Panc1 (cell line): Measurements from ENCODE around the gene RHBDL3. TPM values are rescaled to one million over a fixed set of nuclear protein-coding genes. Genes with fewer than 3 reads are reported as not detected.

Experiments
- ATAC-seq: fragments of 200-7000 bp; cut with Tn5 transposase; 2 replicates; pipeline ENCODE4 v1.9.1; 2020; ENCODE audit warnings: mild to moderate bottlenecking, moderate library complexity
- BruUV-seq: library from RNA; stranded (reverse); fragments of 400-500 nt; replicated peaks from 2 replicates; lab custom pipeline; 2021; lab: Mats Ljungman, UMichigan
- CTCF ChIA-PET: fragments of 300-600 bp; sonication (Branson Sonifier 250); formaldehyde crosslinking; loops from one replicate; lab custom pipeline; 2022; ENCODE audit warnings: antibody characterized with exemption; lab: Charles Lee
- POLR2A ChIA-PET: fragments of 300-600 bp; sonication (Branson Sonifier 250); formaldehyde crosslinking; loops from one replicate; lab custom pipeline; 2022; ENCODE audit warnings: antibody characterized with exemption; lab: Charles Lee
- DNase-seq: peaks from one replicate; pipeline ENCODE4 v3.0.0-alpha.2; 2010; ENCODE audit warnings: low read depth, low spot score
- H3K27ac ChIP-seq: 2 replicates; pipeline ENCODE4 v1.5.1; 2011; ENCODE audit warnings: mild to moderate bottlenecking, low read length, inconsistent platforms
- H3K27me3 ChIP-seq: fragments of 200-500 bp; sonication (Bioruptor generic); 2 replicates; pipeline ENCODE4 v1.6.0; 2014; ENCODE audit warnings: low read length, inconsistent platforms; ENCODE audit not compliant: control insufficient read depth, insufficient read depth
- H3K36me3 ChIP-seq: fragments of 200-500 bp; sonication (Bioruptor generic); 2 replicates; pipeline ENCODE4 v1.5.1; 2014; ENCODE audit warnings: inconsistent platforms, mild to moderate bottlenecking, low read length, moderate library complexity; ENCODE audit not compliant: control insufficient read depth, insufficient read depth
- H3K4me1 ChIP-seq: 2 replicates; pipeline ENCODE4 v1.5.1; 2011; ENCODE audit warnings: inconsistent platforms, mild to moderate bottlenecking, low read length, moderate library complexity; ENCODE audit not compliant: control insufficient read depth, insufficient read depth
- H3K4me3 ChIP-seq, 2 experiments: 2 replicates each; pipeline ENCODE4 v1.5.1; 2011 to 2012; ENCODE audit warnings: low read depth in 2 of 2, low read length in 2 of 2, mild to moderate bottlenecking in 2 of 2, inconsistent platforms in 1 of 2, moderate library complexity in 1 of 2
- H3K9me3 ChIP-seq: fragments of 200-500 bp; sonication (Bioruptor generic); 2 replicates; pipeline ENCODE4 v1.5.1; 2014; ENCODE audit warnings: low read depth, mild to moderate bottlenecking, inconsistent platforms, low read length, moderate library complexity; ENCODE audit not compliant: control insufficient read depth, insufficient read depth
- CTCF ChIP-seq: fragments of 450-650 bp; IDR thresholded peaks from 2 replicates; pipeline ENCODE4 v1.5.1; 2017; ENCODE audit warnings: mild to moderate bottlenecking
- POLR2AphosphoS5 ChIP-seq: IDR thresholded peaks from 2 replicates; pipeline ENCODE4 v1.6.1; 2012; ENCODE audit warnings: mild to moderate bottlenecking, low read depth, low read length, moderate library complexity
- SIN3A ChIP-seq: IDR thresholded peaks from 2 replicates; pipeline ENCODE4 v1.6.1; 2012; ENCODE audit warnings: low read depth, mild to moderate bottlenecking, low read length, moderate library complexity, borderline replicate concordance; ENCODE audit not compliant: insufficient read depth
- TCF7L2 ChIP-seq: IDR thresholded peaks from 2 replicates; pipeline ENCODE4 v1.6.1; 2011; ENCODE audit warnings: mild to moderate bottlenecking, low read depth, low read length, inconsistent platforms
- in situ Hi-C: cut with HindIII; loops from 2 replicates; pipeline ENCODE4 v1.10.0; 2016; ENCODE audit warnings: low sequenced_read_pairs, low pct_unique_long_range_greater_than_20kb
- intact Hi-C: fragments of 100-400 bp; cut with micrococcal nuclease; formaldehyde crosslinking; loops from one replicate; pipeline ENCODE4 v1.10.0; 2022; ENCODE audit not compliant: unreplicated experiment
- total RNA-seq: library from RNA; stranded (reverse); gene quantifications from one replicate; pipeline ENCODE4 v1.2.1, GENCODE V29; 2021; ENCODE audit not compliant: unreplicated experiment
- TF ChIP-seq, protein P1 (sequence below), 2 experiments: IDR thresholded peaks; 2 replicates each; pipeline ENCODE4 v1.6.1; 2011 to 2012; ENCODE audit warnings: low read depth in 2 of 2, control low read depth in 1 of 2, low read length in 1 of 2, mild to moderate bottlenecking in 1 of 2, moderate library complexity in 1 of 2; ENCODE audit not compliant: insufficient read depth in 1 of 2

Gene RHBDL3
- total RNA-seq, 1 experiment from 2014 or later: 3.2 TPM

- H3K9me3 ChIP-seq: no peaks in the 10 kb centered on the region
- BruUV-seq: no TSS peak
- TF ChIP-seq TCF7L2 (no peak), POLR2AphosphoS5 (no peak), SIN3A (no peak)
- no peaks in the 10 kb centered on the region for H3K4me1 ChIP-seq
- H3K4me3 ChIP-seq: no peak overlapping the region
- DNase-seq (no peak), ATAC-seq (no peak)
- ChIA-PET CTCF (no interaction called here), POLR2A (interaction anchor here (0.6 kb wide), 1 partner anchor 216 kb away, joined by 3 read pairs; no protein-coding TSS in a partner anchor)
- no peaks in the 10 kb centered on the region for H3K36me3 ChIP-seq
- no peaks in the 10 kb centered on the region for H3K27me3 ChIP-seq
- no peak overlapping the region for H3K27ac ChIP-seq
- intact Hi-C loops: no loop called here
- in situ Hi-C loops: no loop called here
These were observed 41.9 kb upstream of the RHBDL3 start for GRCh38 chr17:32223703-32224102.

DNA sequence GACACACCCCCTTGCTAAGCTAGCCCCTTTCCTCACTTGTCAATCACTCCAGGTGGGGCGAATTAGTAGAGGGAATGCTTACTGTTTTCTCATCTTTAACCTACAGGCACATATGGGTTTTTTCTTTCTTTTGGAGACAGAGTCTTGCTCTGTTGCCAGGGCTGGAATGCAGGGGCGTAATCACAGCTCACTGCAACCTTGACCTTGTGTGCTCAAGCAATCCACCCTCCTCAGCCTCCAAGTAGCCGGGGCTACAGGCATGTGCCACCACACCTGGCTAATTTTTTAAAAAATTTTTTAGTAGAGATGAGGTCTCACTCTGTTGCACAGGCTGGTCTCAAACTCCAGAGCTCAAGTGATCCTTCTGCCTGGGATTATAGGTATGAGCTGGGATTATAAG, 38.7 kb upstream of the RHBDL3 start:
- ATAC-seq: no peak
- Histone ChIP-seq H3K4me1 (no peaks in the 10 kb centered on the region), H3K27ac (no peak overlapping the region), H3K36me3 (no peaks in the 10 kb centered on the region), H3K27me3 (no peaks in the 10 kb centered on the region), H3K4me3 (no peak overlapping the region), H3K9me3 (no peaks in the 10 kb centered on the region)
- intact Hi-C loops (no loop called here), in situ Hi-C loops (no loop called here)
- ChIA-PET CTCF (no interaction called here), POLR2A (interaction anchor here (0.6 kb wide), 1 partner anchor 9 kb away, joined by 5 read pairs; no protein-coding TSS in a partner anchor)
- no peak for DNase-seq
- no TSS peak for BruUV-seq
- TF ChIP-seq POLR2AphosphoS5: no peak
- no peak for TF ChIP-seq CTCF
- no peak for TF ChIP-seq SIN3A
- TF ChIP-seq, protein P1, sequence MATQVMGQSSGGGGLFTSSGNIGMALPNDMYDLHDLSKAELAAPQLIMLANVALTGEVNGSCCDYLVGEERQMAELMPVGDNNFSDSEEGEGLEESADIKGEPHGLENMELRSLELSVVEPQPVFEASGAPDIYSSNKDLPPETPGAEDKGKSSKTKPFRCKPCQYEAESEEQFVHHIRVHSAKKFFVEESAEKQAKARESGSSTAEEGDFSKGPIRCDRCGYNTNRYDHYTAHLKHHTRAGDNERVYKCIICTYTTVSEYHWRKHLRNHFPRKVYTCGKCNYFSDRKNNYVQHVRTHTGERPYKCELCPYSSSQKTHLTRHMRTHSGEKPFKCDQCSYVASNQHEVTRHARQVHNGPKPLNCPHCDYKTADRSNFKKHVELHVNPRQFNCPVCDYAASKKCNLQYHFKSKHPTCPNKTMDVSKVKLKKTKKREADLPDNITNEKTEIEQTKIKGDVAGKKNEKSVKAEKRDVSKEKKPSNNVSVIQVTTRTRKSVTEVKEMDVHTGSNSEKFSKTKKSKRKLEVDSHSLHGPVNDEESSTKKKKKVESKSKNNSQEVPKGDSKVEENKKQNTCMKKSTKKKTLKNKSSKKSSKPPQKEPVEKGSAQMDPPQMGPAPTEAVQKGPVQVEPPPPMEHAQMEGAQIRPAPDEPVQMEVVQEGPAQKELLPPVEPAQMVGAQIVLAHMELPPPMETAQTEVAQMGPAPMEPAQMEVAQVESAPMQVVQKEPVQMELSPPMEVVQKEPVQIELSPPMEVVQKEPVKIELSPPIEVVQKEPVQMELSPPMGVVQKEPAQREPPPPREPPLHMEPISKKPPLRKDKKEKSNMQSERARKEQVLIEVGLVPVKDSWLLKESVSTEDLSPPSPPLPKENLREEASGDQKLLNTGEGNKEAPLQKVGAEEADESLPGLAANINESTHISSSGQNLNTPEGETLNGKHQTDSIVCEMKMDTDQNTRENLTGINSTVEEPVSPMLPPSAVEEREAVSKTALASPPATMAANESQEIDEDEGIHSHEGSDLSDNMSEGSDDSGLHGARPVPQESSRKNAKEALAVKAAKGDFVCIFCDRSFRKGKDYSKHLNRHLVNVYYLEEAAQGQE (IDR thresholded peaks at IDR 0.05; ENCODE audit: insufficient read depth in 1 of 2, low read depth in 2 of 2, low read length in 1 of 2): no peak
- TF ChIP-seq TCF7L2: no peak

- ChIA-PET CTCF (interaction anchor here (0.6 kb wide), 1 partner anchor 940 kb away, joined by 3 read pairs; no protein-coding TSS in a partner anchor), POLR2A (no interaction called here)
- DNase-seq (no peak), ATAC-seq (no peak)
- Histone ChIP-seq H3K4me1 (no peaks in the 10 kb centered on the region), H3K4me3 (no peak overlapping the region), H3K36me3 (no peaks in the 10 kb centered on the region), H3K27ac (no peak overlapping the region), H3K9me3 (no peaks in the 10 kb centered on the region), H3K27me3 (no peaks in the 10 kb centered on the region)
- no TSS peak for BruUV-seq
- in situ Hi-C loops (no loop called here), intact Hi-C loops (no loop called here)
- TF ChIP-seq TCF7L2 (no peak), CTCF (no peak)
These were observed 37.7 kb upstream of the RHBDL3 start for GRCh38 chr17:32227910-32228309.
